ENCODE data around the gene CRBN. TPM values are rescaled to one million over a fixed set of nuclear protein-coding genes. Genes with fewer than 3 reads are reported as not detected.

Gene CRBN
- total RNA-seq, 1 experiment from 2014 or later: 34.9 TPM

GRCh38 chr3:3189102-3189727 lies 9.7 kb upstream of the CRBN start:
- H3K27ac ChIP-seq: no peak overlapping the region
- H4K20me1 ChIP-seq (ENCODE audit: insufficient read depth): no peaks in the 10 kb centered on the region
- BruUV-seq (replicated peaks): no TSS peak
- no peaks in the 10 kb centered on the region for H3K4me1 ChIP-seq (replicated peaks; ENCODE audit: insufficient read depth)
- no peaks in the 10 kb centered on the region for H3K9me3 ChIP-seq (ENCODE audit: insufficient read depth, low read depth)
- no peak for DNase-seq
- no peak overlapping the region for H2AFZ ChIP-seq
- ChIA-PET POLR2A (ENCODE audit: unreplicated experiment) (no interaction called here), CTCF (no interaction called here)
- no peaks in the 10 kb centered on the region for H3K9me2 ChIP-seq (ENCODE audit: insufficient read depth)
- H3K79me2 ChIP-seq (ENCODE audit: low read depth): no peaks in the 10 kb centered on the region
- no peaks in the 10 kb centered on the region for H3K36me3 ChIP-seq (ENCODE audit: low read depth)
- no peak overlapping the region for H3K4me3 ChIP-seq
- H3K4me2 ChIP-seq: no peak overlapping the region
- H3K27me3 ChIP-seq (ENCODE audit: insufficient read depth, low read depth): peaks cover 7% of the 10 kb centered on the region; the same call in 1 of the 2 replicates
- TF ChIP-seq CTCF (conservative IDR thresholded peaks at IDR 0.05): no peak
- no peak for TF ChIP-seq EZH2 (IDR thresholded peaks at IDR 0.05; ENCODE audit: low read depth)
- H3F3A ChIP-seq (ENCODE audit: insufficient read depth, low read depth): no peaks in the 10 kb centered on the region
- intact Hi-C loops (cut with micrococcal nuclease; ENCODE audit: unreplicated experiment): no loop called here

DNA sequence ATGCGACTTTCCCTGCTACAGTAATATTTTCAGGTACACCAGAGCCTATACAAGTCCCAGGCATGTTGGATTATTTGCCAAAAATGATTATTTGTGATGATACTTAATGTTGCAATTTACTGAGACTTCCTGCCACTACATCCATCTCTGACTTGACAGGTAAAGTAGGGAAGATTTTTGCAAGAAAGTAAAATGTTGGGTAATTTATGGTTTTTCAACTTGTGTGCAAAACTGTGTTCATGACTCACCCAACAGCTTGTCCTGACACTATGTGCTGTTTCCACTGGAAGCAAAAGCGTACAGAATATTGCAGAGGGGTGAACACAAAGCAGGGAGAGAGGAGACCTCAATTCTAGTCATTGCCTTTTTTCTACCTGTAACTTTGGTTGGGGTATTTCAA lies 5.4 kb upstream of the CRBN start:
- no peaks in the 10 kb centered on the region for H3F3A ChIP-seq (ENCODE audit: insufficient read depth, low read depth)
- ChIA-PET POLR2A (ENCODE audit: unreplicated experiment) (no interaction called here), CTCF (no interaction called here)
- TF ChIP-seq CTCF (conservative IDR thresholded peaks at IDR 0.05) (no peak), EZH2 (IDR thresholded peaks at IDR 0.05; ENCODE audit: low read depth) (no peak)
- H3K9me2 ChIP-seq (ENCODE audit: insufficient read depth): no peaks in the 10 kb centered on the region
- intact Hi-C loops (cut with micrococcal nuclease; ENCODE audit: unreplicated experiment): no loop called here
- no peak overlapping the region for H2AFZ ChIP-seq
- no TSS peak for BruUV-seq (replicated peaks)
- H3K79me2 ChIP-seq (ENCODE audit: low read depth): no peaks in the 10 kb centered on the region
- no peaks in the 10 kb centered on the region for H3K36me3 ChIP-seq (ENCODE audit: low read depth)
- H3K27ac ChIP-seq: no peak overlapping the region
- H3K27me3 ChIP-seq (ENCODE audit: insufficient read depth, low read depth): no peaks in the 10 kb centered on the region
- no peaks in the 10 kb centered on the region for H4K20me1 ChIP-seq (ENCODE audit: insufficient read depth)
- DNase-seq: no peak
- H3K4me1 ChIP-seq (replicated peaks; ENCODE audit: insufficient read depth): no peaks in the 10 kb centered on the region
- no peak overlapping the region for H3K4me3 ChIP-seq
- no peaks in the 10 kb centered on the region for H3K9me3 ChIP-seq (ENCODE audit: insufficient read depth, low read depth)
- no peak overlapping the region for H3K4me2 ChIP-seq

GRCh38 chr3:3180456-3180855 lies 965 bp upstream of the CRBN start:
- H3K4me3 ChIP-seq: no peak overlapping the region
- H3K36me3 ChIP-seq (ENCODE audit: low read depth): no peaks in the 10 kb centered on the region
- H3K27ac ChIP-seq: no peak overlapping the region
- no peaks in the 10 kb centered on the region for H4K20me1 ChIP-seq (ENCODE audit: insufficient read depth)
- no peaks in the 10 kb centered on the region for H3K9me3 ChIP-seq (ENCODE audit: insufficient read depth, low read depth)
- DNase-seq: no peak
- no peaks in the 10 kb centered on the region for H3F3A ChIP-seq (ENCODE audit: insufficient read depth, low read depth)
- no peak overlapping the region for H2AFZ ChIP-seq
- BruUV-seq (replicated peaks): no TSS peak
- CTCF ChIA-PET: no interaction called here
- no peaks in the 10 kb centered on the region for H3K27me3 ChIP-seq (ENCODE audit: insufficient read depth, low read depth)
- H3K4me2 ChIP-seq: no peak overlapping the region
- POLR2A ChIA-PET (ENCODE audit: unreplicated experiment): no interaction called here
- no peaks in the 10 kb centered on the region for H3K9me2 ChIP-seq (ENCODE audit: insufficient read depth)
- intact Hi-C loops (cut with micrococcal nuclease; ENCODE audit: unreplicated experiment): no loop called here
- TF ChIP-seq CTCF (conservative IDR thresholded peaks at IDR 0.05) (no peak), EZH2 (IDR thresholded peaks at IDR 0.05; ENCODE audit: low read depth) (no peak)
- H3K4me1 ChIP-seq (replicated peaks; ENCODE audit: insufficient read depth): 0 out of 2 replicates have a peak, but pooled peaks cover 10% of the 10 kb centered on the region
- peaks cover 26% of the 10 kb centered on the region for H3K79me2 ChIP-seq (ENCODE audit: low read depth)
